KOPT-K1 (cell line): ENCODE results near the gene TMEM132C.

Experiments used
- H3K27ac ChIP-seq: fragments of 200-600 bp; sonication (generic); 2 replicates; pipeline ENCODE4 v1.5.1; 2016; ENCODE audit warnings: antibody characterized with exemption, mild to moderate bottlenecking, low read depth, low read length; ENCODE audit not compliant: poor library complexity, severe bottlenecking
- H3K36me3 ChIP-seq: fragments of 200-600 bp; sonication (generic); 2 replicates; pipeline ENCODE4 v1.5.1; 2017; ENCODE audit warnings: antibody characterized with exemption, mild to moderate bottlenecking, low read length, moderate library complexity; ENCODE audit not compliant: insufficient read depth
- H3K9me3 ChIP-seq: fragments of 200-600 bp; sonication (generic); 2 replicates; pipeline ENCODE4 v1.5.1; 2017; ENCODE audit warnings: antibody characterized with exemption, low read length, mild to moderate bottlenecking; ENCODE audit not compliant: insufficient read depth, poor library complexity, severe bottlenecking

TMEM132C gene

GRCh38 chr12:128693115-128693514, 426.1 kb downstream of the TMEM132C start:
- Histone ChIP-seq H3K27ac (no peak overlapping the region), H3K9me3 (peaks cover 14% of the 10 kb centered on the region), H3K36me3 (no peaks in the 10 kb centered on the region)

GRCh38 chr12:128693771-128694170, 426.8 kb downstream of the TMEM132C start:
- Histone ChIP-seq H3K27ac (no peak overlapping the region), H3K9me3 (peaks cover 16% of the 10 kb centered on the region), H3K36me3 (no peaks in the 10 kb centered on the region)

GRCh38 chr12:128694445-128694844, 427.5 kb downstream of the TMEM132C start:
- Histone ChIP-seq H3K27ac (no peak overlapping the region), H3K36me3 (no peaks in the 10 kb centered on the region), H3K9me3 (peaks cover 16% of the 10 kb centered on the region)

- Histone ChIP-seq H3K36me3 (no peaks in the 10 kb centered on the region), H3K9me3 (peaks cover 16% of the 10 kb centered on the region), H3K27ac (no peak overlapping the region)
These were observed 428.7 kb downstream of the TMEM132C start for GRCh38 chr12:128695697-128696096.

- Histone ChIP-seq H3K9me3 (peaks cover 16% of the 10 kb centered on the region), H3K27ac (no peak overlapping the region), H3K36me3 (no peaks in the 10 kb centered on the region)
These were observed 431.5 kb downstream of the TMEM132C start for GRCh38 chr12:128698301-128698972.

GRCh38 chr12:128699106-128699505, 432.1 kb downstream of the TMEM132C start:
- Histone ChIP-seq H3K9me3 (peaks cover 16% of the 10 kb centered on the region), H3K27ac (no peak overlapping the region), H3K36me3 (no peaks in the 10 kb centered on the region)

- Histone ChIP-seq H3K27ac (no peak overlapping the region), H3K36me3 (no peaks in the 10 kb centered on the region), H3K9me3 (peaks cover 9% of the 10 kb centered on the region)
These were observed 435.4 kb downstream of the TMEM132C start for GRCh38 chr12:128702371-128702770.

GRCh38 chr12:128705140-128705539, 438.2 kb downstream of the TMEM132C start:
- H3K9me3 ChIP-seq = no peaks in the 10 kb centered on the region
- H3K27ac ChIP-seq = no peak overlapping the region
- H3K36me3 ChIP-seq = no peaks in the 10 kb centered on the region

GRCh38 chr12:128707488-128707887, 440.5 kb downstream of the TMEM132C start:
- Histone ChIP-seq H3K36me3 (no peaks in the 10 kb centered on the region), H3K9me3 (no peaks in the 10 kb centered on the region), H3K27ac (no peak overlapping the region)

- Histone ChIP-seq H3K36me3 (no peaks in the 10 kb centered on the region), H3K27ac (no peak overlapping the region), H3K9me3 (no peaks in the 10 kb centered on the region)
These were observed 441.8 kb downstream of the TMEM132C start for GRCh38 chr12:128708789-128709188.

GRCh38 chr12:128709660-128710059, 442.7 kb downstream of the TMEM132C start:
- Histone ChIP-seq H3K27ac (no peak overlapping the region), H3K9me3 (no peaks in the 10 kb centered on the region), H3K36me3 (no peaks in the 10 kb centered on the region)

GRCh38 chr12:128711486-128711885, 444.5 kb downstream of the TMEM132C start:
- Histone ChIP-seq H3K9me3 (no peaks in the 10 kb centered on the region), H3K36me3 (no peaks in the 10 kb centered on the region), H3K27ac (no peak overlapping the region)

- Histone ChIP-seq H3K27ac (no peak overlapping the region), H3K36me3 (no peaks in the 10 kb centered on the region), H3K9me3 (peaks cover 5% of the 10 kb centered on the region)
These were observed 445.7 kb downstream of the TMEM132C start for GRCh38 chr12:128712622-128713021.

GRCh38 chr12:128715485-128715884, 448.5 kb downstream of the TMEM132C start:
- Histone ChIP-seq H3K27ac (no peak overlapping the region), H3K9me3 (peaks cover 7% of the 10 kb centered on the region), H3K36me3 (no peaks in the 10 kb centered on the region)

- Histone ChIP-seq H3K36me3 (no peaks in the 10 kb centered on the region), H3K9me3 (no peaks in the 10 kb centered on the region), H3K27ac (no peak overlapping the region)
These were observed 457.6 kb downstream of the TMEM132C start for GRCh38 chr12:128724468-128725046.

- Histone ChIP-seq H3K27ac (no peak overlapping the region), H3K36me3 (no peaks in the 10 kb centered on the region), H3K9me3 (no peaks in the 10 kb centered on the region)
These were observed 459.9 kb downstream of the TMEM132C start for GRCh38 chr12:128726886-128727285.
